Hepatocyte (in vitro differentiated cells): ENCODE data around the gene CUL1. TPM values are rescaled to one million over a fixed set of nuclear protein-coding genes. Genes with fewer than 3 reads are reported as not detected.

Experiments used
- DNase-seq: peaks from one replicate; pipeline ENCODE4 v3.0.0-alpha.2; 2016; ENCODE audit warnings: low spot score
- H2AFZ ChIP-seq: fragments of 200-600 bp; sonication (generic); 2 replicates; pipeline ENCODE4 v1.6.0; 2016; ENCODE audit warnings: antibody characterized with exemption, mild to moderate bottlenecking
- H3K27ac ChIP-seq: fragments of 200-600 bp; sonication (generic); 2 replicates; pipeline ENCODE4 v1.5.1; 2016; ENCODE audit warnings: mild to moderate bottlenecking
- H3K27me3 ChIP-seq: fragments of 200-600 bp; sonication (generic); 2 replicates; pipeline ENCODE4 v1.6.1; 2016
- H3K36me3 ChIP-seq: fragments of 200-600 bp; sonication (generic); replicated peaks from 2 replicates; pipeline ENCODE4 v1.5.1; 2016; ENCODE audit warnings: low read depth; ENCODE audit not compliant: insufficient read depth
- H3K4me1 ChIP-seq: fragments of 200-600 bp; sonication (generic); 2 replicates; pipeline ENCODE4 v1.5.1; 2016; ENCODE audit warnings: mild to moderate bottlenecking, moderate library complexity; ENCODE audit not compliant: insufficient read depth
- H3K4me2 ChIP-seq: fragments of 200-600 bp; sonication (generic); 2 replicates; pipeline ENCODE4 v1.6.0; 2016
- H3K4me3 ChIP-seq: fragments of 200-600 bp; sonication (generic); 2 replicates; pipeline ENCODE4 v1.5.1; 2016; ENCODE audit warnings: mild to moderate bottlenecking
- H3K79me2 ChIP-seq: fragments of 200-600 bp; sonication (generic); 2 replicates; pipeline ENCODE4 v1.6.0; 2017; ENCODE audit warnings: mild to moderate bottlenecking
- H3K9me2 ChIP-seq: fragments of 200-600 bp; sonication (generic); replicated peaks from 2 replicates; pipeline ENCODE4 v1.6.0; 2017; ENCODE audit warnings: mild to moderate bottlenecking; ENCODE audit not compliant: insufficient read depth
- H3K9me3 ChIP-seq: fragments of 200-600 bp; sonication (generic); 2 replicates; pipeline ENCODE4 v1.5.1; 2016; ENCODE audit warnings: low read depth, mild to moderate bottlenecking
- H4K20me1 ChIP-seq: fragments of 200-600 bp; sonication (generic); 2 replicates; pipeline ENCODE4 v1.6.0; 2016; ENCODE audit warnings: mild to moderate bottlenecking; ENCODE audit not compliant: insufficient read depth, poor library complexity, severe bottlenecking
- EZH2 ChIP-seq: fragments of 200-600 bp; sonication (generic); IDR thresholded peaks from 2 replicates; pipeline ENCODE4 v1.6.1; 2016; ENCODE audit warnings: antibody characterized with exemption, mild to moderate bottlenecking, borderline replicate concordance
- EZH2phosphoT487 ChIP-seq: fragments of 200-600 bp; sonication (generic); IDR thresholded peaks from one replicate; pipeline ENCODE4 v1.6.1; 2018; ENCODE audit warnings: antibody characterized with exemption, mild to moderate bottlenecking, low read depth, moderate library complexity; ENCODE audit not compliant: unreplicated experiment, severe bottlenecking
- WGBS: methylation state at CpG from one replicate; pipeline ENCODE4 v1.1.6; 2016; ENCODE audit warnings: low lambda C conversion rate; ENCODE audit errors: missing lambda C conversion rate; 5-methylcytosine and 5-hydroxymethylcytosine counted together
- polyA plus RNA-seq: library from polyadenylated mRNA; unstranded; fragments of >200 nt; fragmentation: Nextera tagmentation; extraction: Ambion mirVana; gene quantifications from 2 replicates; pipeline ENCODE4 v1.2.1, GENCODE V29; 2016
- total RNA-seq: library from RNA; depleted of rRNA; stranded (reverse); fragments of >200 nt; gene quantifications from 2 replicates; pipeline ENCODE4 v1.2.3, GENCODE V29; 2014
- TF ChIP-seq, protein P1 (sequence below): fragments of 200-600 bp; sonication (generic); IDR thresholded peaks from 2 replicates; pipeline ENCODE4 v1.5.1; 2016; ENCODE audit warnings: antibody characterized with exemption, mild to moderate bottlenecking; ENCODE audit not compliant: poor library complexity

The CUL1 gene
- total and polyA plus RNA-seq, 2 experiments from 2014 or later, result 56.7 to 68.4 TPM

DNA sequence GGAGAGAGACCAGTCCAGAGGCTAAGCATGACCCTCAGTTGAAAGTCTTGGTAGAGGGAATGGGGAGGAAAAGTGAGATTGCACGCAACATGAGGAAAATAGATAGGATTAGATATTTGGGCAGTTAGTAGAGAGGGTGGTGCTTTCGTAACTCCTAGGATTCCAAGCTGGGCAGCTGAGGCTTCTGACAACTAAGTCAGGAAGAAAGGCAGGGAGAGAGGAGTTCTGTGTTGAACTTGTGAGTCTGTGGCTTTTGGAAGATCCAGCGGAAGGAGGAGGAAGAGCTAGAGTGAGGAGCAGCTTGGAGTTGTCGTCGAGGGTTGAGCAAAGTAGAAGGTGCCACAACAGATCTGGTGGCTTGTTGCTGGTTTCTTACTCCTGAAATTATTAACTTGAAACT lies 21.8 kb downstream of the CUL1 start:
- no peak overlapping the region for H3K27ac ChIP-seq
- H3K27me3 ChIP-seq, result no peaks in the 10 kb centered on the region
- H3K4me1 ChIP-seq, result no peaks in the 10 kb centered on the region
- H3K9me3 ChIP-seq, result no peaks in the 10 kb centered on the region
- H3K79me2 ChIP-seq, result peaks cover 100% of the 10 kb centered on the region
- no peaks in the 10 kb centered on the region for H3K36me3 ChIP-seq
- H3K4me2 ChIP-seq, result no peak overlapping the region
- peaks cover 98% of the 10 kb centered on the region for H4K20me1 ChIP-seq
- TF ChIP-seq, protein P1, sequence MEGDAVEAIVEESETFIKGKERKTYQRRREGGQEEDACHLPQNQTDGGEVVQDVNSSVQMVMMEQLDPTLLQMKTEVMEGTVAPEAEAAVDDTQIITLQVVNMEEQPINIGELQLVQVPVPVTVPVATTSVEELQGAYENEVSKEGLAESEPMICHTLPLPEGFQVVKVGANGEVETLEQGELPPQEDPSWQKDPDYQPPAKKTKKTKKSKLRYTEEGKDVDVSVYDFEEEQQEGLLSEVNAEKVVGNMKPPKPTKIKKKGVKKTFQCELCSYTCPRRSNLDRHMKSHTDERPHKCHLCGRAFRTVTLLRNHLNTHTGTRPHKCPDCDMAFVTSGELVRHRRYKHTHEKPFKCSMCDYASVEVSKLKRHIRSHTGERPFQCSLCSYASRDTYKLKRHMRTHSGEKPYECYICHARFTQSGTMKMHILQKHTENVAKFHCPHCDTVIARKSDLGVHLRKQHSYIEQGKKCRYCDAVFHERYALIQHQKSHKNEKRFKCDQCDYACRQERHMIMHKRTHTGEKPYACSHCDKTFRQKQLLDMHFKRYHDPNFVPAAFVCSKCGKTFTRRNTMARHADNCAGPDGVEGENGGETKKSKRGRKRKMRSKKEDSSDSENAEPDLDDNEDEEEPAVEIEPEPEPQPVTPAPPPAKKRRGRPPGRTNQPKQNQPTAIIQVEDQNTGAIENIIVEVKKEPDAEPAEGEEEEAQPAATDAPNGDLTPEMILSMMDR, result no peak
- TF ChIP-seq EZH2 (no peak), EZH2phosphoT487 (no peak)
- WGBS, result 81% methylated on average over 5 of the region's 5 CpGs
- no peak overlapping the region for H3K4me3 ChIP-seq
- no peak overlapping the region for H2AFZ ChIP-seq
- no peaks in the 10 kb centered on the region for H3K9me2 ChIP-seq
- DNase-seq, result no peak

DNA sequence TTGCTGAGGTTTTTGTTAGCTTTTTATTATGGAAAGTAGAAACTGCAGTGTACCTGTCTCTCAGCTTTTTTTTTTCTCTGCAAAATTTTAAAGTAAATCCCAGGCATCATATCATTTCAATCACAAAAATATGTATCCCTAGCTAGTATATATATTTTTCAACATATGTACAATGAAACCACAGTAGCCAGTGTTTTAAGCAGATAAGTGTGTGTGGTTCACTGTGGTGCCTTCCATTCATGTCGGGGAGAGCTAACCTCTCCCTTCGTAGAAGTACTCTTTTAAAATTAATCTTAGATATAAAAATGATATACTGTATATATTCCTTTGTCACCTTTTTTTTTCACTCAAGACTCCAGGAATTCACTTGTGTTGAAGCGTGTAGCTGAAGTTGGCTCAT lies 22.7 kb downstream of the CUL1 start:
- Histone ChIP-seq H4K20me1 (peaks cover 99% of the 10 kb centered on the region), H3K9me3 (no peaks in the 10 kb centered on the region), H3K27ac (no peak overlapping the region), H3K36me3 (no peaks in the 10 kb centered on the region), H3K9me2 (no peaks in the 10 kb centered on the region), H3K4me1 (no peaks in the 10 kb centered on the region), H3K4me3 (no peak overlapping the region), H2AFZ (no peak overlapping the region), H3K4me2 (no peak overlapping the region), H3K27me3 (no peaks in the 10 kb centered on the region), H3K79me2 (peaks cover 100% of the 10 kb centered on the region)
- DNase-seq, result no peak
- no peak for TF ChIP-seq EZH2phosphoT487
- TF ChIP-seq, protein P1, result no peak
- TF ChIP-seq EZH2, result no peak
- 97% methylated on average over 3 of the region's 3 CpGs for WGBS

- no peak for DNase-seq
- H3K27ac ChIP-seq, result no peak overlapping the region
Measured at GRCh38 chr7:148722340-148723165, 23.9 kb downstream of the CUL1 start.

More at GRCh38 chr7:148722340-148723165, 23.9 kb downstream of the CUL1 start:
- Histone ChIP-seq H3K27me3 (no peaks in the 10 kb centered on the region), H3K36me3 (no peaks in the 10 kb centered on the region), H3K9me3 (no peaks in the 10 kb centered on the region), H4K20me1 (peaks cover 99% of the 10 kb centered on the region), H3K79me2 (peaks cover 100% of the 10 kb centered on the region), H3K9me2 (no peaks in the 10 kb centered on the region), H3K4me2 (no peak overlapping the region), H3K4me3 (no peak overlapping the region), H3K4me1 (no peaks in the 10 kb centered on the region), H2AFZ (no peak overlapping the region)
- TF ChIP-seq EZH2phosphoT487 (no peak), EZH2 (no peak)
- TF ChIP-seq, protein P1, result no peak
- WGBS, result 94% methylated on average over 8 of the region's 8 CpGs
